Measurements from ENCODE around the gene A2ML1.

A2ML1 gene

GRCh38 chr12:8860165-8860961 is 37.9 kb downstream of the A2ML1 start:
- in situ Hi-C loops (cut with MboI; ENCODE audit: low pct_unique_long_range_greater_than_20kb, low sequenced_read_pairs, unreplicated experiment), result loop anchor here (25.0 kb wide), 2 partner anchors 173 to 323 kb away; partner anchors contain the start of genes CLEC4E and RIMKLB
- DNase-seq (ENCODE audit: low spot score), result peak; percentile 43

GRCh38 chr12:8866429-8866828 is 44.0 kb downstream of the A2ML1 start:
- no peak for DNase-seq (ENCODE audit: low spot score)
- in situ Hi-C loops (cut with MboI; ENCODE audit: low pct_unique_long_range_greater_than_20kb, low sequenced_read_pairs, unreplicated experiment), result loop anchor here (25.0 kb wide), 2 partner anchors 179 to 329 kb away; partner anchors contain the start of genes CLEC4E and RIMKLB
- no peak for TF ChIP-seq CTCF (IDR thresholded peaks at IDR 0.05; ENCODE audit: extremely low read depth, insufficient read depth, missing control alignments)

More at GRCh38 chr12:8860165-8860961, 37.9 kb downstream of the A2ML1 start:
- peak; percentile 74 for TF ChIP-seq CTCF (IDR thresholded peaks at IDR 0.05; ENCODE audit: extremely low read depth, insufficient read depth, missing control alignments)

- TF ChIP-seq CTCF (IDR thresholded peaks at IDR 0.05; ENCODE audit: extremely low read depth, insufficient read depth, missing control alignments), result no peak
- in situ Hi-C loops (cut with MboI; ENCODE audit: low pct_unique_long_range_greater_than_20kb, low sequenced_read_pairs, unreplicated experiment), result loop anchor here (25.0 kb wide), 2 partner anchors 180 to 330 kb away; partner anchors contain the start of genes CLEC4E and RIMKLB
- no peak for DNase-seq (ENCODE audit: low spot score)
Observed at GRCh38 chr12:8867009-8867408, 44.6 kb downstream of the A2ML1 start.

DNA sequence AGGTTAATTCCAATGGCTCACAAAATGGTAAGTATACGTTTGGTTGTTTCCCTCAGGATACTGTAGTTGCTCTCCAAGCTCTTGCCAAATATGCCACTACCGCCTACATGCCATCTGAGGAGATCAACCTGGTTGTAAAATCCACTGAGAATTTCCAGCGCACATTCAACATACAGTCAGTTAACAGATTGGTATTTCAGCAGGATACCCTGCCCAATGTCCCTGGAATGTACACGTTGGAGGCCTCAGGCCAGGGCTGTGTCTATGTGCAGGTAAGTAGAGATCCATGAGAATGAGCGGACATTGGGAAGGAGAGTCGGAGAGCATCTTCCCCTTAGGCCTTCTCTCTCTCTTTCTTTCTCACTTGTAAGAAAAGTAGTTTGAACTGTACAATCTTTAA is 45.4 kb downstream of the A2ML1 start:
- no peak for DNase-seq (ENCODE audit: low spot score)
- TF ChIP-seq CTCF (IDR thresholded peaks at IDR 0.05; ENCODE audit: extremely low read depth, insufficient read depth, missing control alignments), result no peak
- in situ Hi-C loops (cut with MboI; ENCODE audit: low pct_unique_long_range_greater_than_20kb, low sequenced_read_pairs, unreplicated experiment), result loop anchor here (25.0 kb wide), 2 partner anchors 180 to 330 kb away; partner anchors contain the start of genes CLEC4E and RIMKLB

- in situ Hi-C loops (cut with MboI; ENCODE audit: low pct_unique_long_range_greater_than_20kb, low sequenced_read_pairs, unreplicated experiment), result loop anchor here (25.0 kb wide), 2 partner anchors 183 to 333 kb away; partner anchors contain the start of genes CLEC4E and RIMKLB
- no peak for TF ChIP-seq CTCF (IDR thresholded peaks at IDR 0.05; ENCODE audit: extremely low read depth, insufficient read depth, missing control alignments)
- DNase-seq (ENCODE audit: low spot score), result no peak
Observed at GRCh38 chr12:8870586-8870985, 48.2 kb downstream of the A2ML1 start.

GRCh38 chr12:8871068-8871467 is 48.6 kb downstream of the A2ML1 start:
- in situ Hi-C loops (cut with MboI; ENCODE audit: low pct_unique_long_range_greater_than_20kb, low sequenced_read_pairs, unreplicated experiment), result loop anchor here (25.0 kb wide), 2 partner anchors 184 to 334 kb away; partner anchors contain the start of genes CLEC4E and RIMKLB
- no peak for DNase-seq (ENCODE audit: low spot score)
- no peak for TF ChIP-seq CTCF (IDR thresholded peaks at IDR 0.05; ENCODE audit: extremely low read depth, insufficient read depth, missing control alignments)

All from GM13977 (cell line).